NCI-H345 treated with DMSO at 0.1 percent for 48 hours (cell line): ENCODE results near the gene KLF11.
"Not testable (repeated sequence)": the region's sequence is repeated elsewhere in the genome, so short reads cannot be mapped to it uniquely, and the experiment has no call there.

Experiments used
- DNase-seq: peaks from one replicate; lab custom pipeline; 2025; ENCODE audit not compliant: unreplicated experiment; lab: John Stamatoyannopoulos, UW

KLF11 gene

GRCh38 chr2:10009271-10009810 lies 34.0 kb upstream of the KLF11 start:
- no peak for DNase-seq

DNA sequence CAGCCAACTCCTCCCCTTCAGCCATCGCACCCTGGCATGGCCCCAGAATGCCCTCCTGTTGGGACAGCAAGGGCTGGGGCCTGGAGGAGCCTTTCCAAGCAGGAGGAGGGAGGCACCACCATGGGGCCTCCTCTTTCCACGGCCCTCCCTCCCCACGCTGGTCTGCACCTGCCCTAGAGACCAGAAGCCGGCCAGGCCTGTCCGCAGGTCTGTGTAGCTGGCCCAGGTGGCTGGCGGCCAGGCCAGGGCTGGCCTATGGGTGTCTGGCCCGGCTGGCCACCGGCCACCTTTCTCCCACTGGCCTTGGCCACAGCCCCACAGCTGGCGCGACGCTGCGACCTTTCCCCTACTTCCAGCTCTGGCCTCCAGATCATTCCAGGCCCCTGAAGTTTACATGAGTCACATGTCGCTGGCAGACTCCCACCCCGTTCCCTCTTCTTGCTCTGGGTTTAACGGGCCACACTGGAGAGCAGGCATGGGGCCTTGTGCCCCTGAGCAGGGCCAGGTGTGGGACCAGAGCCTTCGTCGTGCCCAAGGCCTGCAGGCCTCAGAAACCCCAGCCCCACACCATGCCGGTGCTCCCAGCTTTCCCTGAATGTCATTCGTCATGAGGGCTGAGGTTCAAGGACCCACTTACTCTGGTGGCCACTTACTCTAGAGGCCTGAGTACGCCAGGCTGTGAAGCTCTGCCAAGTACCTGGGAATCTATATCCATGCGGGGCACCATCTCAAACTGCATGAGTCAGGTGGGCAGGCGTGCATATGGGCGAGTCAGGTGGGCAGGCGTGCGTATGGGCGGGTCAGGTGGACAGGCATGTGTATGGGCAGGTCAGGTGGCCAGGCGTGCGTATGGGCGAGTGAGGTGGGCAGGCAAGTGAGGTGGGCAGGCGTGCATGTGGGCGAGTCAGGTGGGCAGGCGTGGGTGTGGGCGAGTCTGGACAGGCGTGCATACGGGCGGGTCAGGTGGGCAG lies 33.3 kb upstream of the KLF11 start:
- no peak for DNase-seq

DNA sequence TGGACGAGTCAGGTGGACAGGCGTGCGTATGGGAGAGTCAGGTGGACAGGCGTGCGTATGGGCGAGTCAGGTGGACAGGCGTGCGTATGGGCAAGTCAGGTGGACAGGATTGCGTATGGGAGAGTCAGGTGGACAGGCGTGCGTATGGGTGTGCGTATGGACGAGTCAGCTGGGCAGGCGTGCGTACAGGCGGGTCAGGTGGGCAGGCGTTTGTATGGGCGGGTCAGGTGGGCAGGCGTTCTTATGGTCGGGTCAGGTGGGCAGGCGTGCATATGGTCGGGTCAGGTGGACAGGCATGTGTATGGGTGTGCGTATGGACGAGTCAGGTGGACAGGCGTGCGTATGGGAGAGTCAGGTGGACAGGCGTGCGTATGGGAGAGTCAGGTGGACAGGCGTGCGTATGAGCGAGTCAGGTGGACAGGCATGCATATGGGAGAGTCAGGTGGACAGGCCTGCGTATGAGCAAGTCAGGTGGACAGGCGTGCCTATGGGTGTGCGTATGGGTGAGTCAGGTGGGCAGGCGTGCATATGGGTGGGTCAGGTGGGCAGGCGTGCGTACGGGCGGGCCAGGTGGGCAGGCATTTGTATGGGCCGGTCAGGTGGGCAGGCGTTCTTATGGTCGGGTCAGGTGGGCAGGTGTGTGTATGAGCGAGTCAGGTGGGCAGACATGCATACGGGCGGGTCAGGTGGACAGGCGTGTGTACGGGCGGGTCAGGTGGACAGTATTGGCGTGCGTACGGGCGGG lies 32.3 kb upstream of the KLF11 start:
- not testable (repeated sequence) for DNase-seq

DNA sequence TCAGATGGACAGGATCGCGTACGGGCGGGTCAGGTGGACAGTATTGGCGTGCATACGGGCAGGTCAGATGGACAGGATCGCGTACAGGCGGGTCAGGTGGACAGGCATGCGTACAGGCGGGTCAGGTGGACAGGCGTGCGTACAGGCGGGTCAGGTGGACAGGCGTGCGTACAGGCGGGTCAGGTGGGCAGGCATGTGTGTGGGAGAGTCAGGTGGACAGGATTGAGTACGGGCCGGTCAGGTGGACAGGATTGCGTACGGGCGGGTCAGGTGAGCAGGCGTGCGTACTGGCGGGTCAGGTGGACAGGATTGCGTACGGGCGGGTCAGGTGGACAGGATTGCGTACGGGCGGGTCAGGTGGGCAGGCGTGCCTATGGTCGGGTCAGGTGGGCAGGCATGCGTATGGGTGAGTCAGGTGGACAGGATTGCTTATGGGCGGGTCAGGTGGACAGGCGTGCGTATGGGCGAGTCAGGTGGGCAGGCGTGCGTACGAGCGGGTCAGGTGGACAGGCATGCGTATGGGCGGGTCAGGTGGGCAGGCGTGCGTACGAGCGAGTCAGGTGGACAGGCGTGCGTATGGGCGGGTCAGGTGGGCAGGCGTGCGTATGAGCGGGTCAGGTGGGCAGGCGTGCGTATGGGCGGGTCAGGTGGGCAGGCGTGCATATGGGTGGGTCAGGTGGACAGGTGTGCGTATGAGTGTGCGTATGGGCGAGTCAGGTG lies 31.6 kb upstream of the KLF11 start:
- not testable (repeated sequence) for DNase-seq

DNA sequence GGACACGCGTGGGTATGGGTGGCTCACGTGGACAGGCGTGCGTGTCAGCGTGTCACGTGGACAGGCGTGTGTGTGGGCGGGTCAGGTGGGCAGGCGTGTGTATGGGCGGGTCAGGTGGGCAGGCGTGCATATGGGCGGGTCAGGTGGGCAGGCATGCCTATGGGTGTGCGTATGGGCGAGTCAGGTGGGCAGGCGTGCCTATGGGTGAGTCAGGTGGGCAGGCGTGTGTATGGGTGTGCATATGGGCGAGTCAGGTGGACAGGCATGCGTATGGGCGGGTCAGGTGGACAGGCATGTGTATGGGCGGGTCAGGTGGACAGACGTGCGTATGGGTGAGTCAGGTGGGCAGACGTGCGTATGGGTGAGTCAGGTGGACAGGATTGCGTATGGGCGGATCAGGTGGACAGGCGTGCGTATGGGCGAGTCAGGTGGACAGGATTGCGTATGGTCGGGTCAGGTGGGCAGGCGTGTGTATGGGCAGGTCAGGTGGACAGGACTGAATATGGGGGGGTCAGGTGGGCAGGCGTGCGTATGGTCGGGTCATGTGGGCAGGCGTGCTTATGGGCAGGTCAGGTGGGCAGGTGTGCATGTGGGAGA lies 30.9 kb upstream of the KLF11 start:
- not testable (repeated sequence) for DNase-seq

GRCh38 chr2:10012963-10013461 lies 30.3 kb upstream of the KLF11 start:
- no peak for DNase-seq

- DNase-seq = not testable (repeated sequence)
Observed at GRCh38 chr2:10013651-10014417, 29.5 kb upstream of the KLF11 start.

GRCh38 chr2:10014418-10015190 lies 28.7 kb upstream of the KLF11 start:
- no peak for DNase-seq

GRCh38 chr2:10015376-10015989 lies 27.9 kb upstream of the KLF11 start:
- DNase-seq = not testable (repeated sequence)

GRCh38 chr2:10016001-10016801 lies 27.1 kb upstream of the KLF11 start:
- DNase-seq = no peak

- DNase-seq = no peak
Observed at GRCh38 chr2:10016802-10017258, 26.5 kb upstream of the KLF11 start.

DNA sequence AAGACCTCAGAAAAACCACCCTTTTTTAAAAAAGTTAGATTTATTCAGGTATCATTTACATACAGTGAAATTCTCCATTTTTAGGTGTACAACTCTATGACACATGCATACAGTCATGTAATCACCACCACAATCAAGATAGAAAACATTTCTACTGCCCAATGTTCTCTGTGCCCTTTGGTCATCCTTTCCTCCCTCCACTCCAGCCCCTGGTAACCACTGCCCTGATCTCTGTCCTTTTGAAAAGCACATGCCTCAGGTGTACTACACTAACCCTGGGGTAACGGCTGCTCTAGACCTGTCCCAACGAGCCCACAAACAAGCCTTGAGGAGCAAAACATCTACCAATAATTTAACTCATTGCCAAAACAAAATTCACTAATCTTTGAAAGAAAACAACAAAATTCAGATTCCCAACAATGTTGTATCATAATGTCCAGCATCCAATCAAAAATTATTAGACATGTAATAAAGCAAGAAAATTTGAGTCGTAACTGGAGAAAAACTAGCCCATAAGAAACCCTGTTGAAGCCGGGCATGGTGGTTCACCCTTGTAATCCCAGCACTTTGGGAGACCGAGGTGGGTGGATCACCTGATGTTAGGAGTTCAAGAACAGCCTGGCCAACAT lies 25.9 kb upstream of the KLF11 start:
- no peak for DNase-seq

DNA sequence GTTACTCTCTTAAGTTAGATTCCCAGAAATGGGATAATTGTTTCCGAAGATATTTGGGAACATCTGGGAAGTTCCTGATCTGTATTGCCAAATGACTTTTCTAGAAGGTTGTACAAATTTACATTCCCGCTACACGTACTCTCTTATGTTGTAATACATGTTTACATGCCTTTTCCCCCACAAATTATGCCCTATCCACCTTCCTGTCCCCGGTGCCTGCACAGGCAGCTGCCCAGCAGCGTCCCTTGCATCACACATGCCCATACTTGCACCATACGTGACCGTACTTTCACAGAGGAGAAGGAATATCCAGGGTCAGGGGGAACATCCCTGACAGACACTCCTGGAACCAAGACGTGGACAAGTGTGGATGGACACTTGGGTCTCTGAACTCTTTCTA lies 24.2 kb upstream of the KLF11 start:
- DNase-seq = no peak

DNA sequence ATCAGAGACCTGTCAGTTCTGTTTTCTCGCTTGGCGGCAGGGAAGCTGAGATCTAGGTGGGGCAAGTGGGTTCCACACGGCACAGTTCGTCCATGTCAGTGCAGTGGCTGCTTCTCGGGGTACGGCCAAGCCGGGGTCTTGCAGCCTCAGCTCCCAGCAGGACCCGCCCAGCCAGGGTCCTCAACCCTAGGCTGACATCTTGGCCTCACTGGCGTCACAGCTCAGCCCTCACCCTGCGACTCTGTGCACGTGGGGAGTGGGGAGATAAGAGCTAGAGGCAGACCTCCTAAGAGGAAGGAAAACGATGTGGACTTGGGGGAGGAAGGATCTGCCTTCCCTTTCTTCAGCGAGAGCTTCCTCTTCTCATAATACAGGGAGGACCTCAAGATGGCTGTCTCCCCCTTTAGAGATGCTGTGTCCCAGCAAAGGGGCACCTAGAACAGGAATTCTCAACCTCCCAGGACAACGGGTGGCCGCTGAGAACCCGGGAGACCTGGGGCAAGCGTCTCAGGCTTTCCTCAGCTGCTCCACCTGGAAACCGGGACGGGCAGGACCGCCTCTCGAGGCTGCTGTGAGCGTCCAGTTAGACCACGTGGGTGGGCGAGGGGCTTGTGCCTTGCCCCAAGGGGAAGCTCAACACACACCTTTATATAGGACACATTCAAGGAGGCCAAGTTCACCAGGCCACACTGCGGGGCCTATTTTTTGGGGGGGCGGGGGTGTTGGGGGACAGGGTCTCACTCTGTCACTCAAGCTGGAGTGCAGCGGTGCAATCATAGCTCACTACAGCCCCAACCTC lies 23.5 kb upstream of the KLF11 start:
- DNase-seq = no peak

DNA sequence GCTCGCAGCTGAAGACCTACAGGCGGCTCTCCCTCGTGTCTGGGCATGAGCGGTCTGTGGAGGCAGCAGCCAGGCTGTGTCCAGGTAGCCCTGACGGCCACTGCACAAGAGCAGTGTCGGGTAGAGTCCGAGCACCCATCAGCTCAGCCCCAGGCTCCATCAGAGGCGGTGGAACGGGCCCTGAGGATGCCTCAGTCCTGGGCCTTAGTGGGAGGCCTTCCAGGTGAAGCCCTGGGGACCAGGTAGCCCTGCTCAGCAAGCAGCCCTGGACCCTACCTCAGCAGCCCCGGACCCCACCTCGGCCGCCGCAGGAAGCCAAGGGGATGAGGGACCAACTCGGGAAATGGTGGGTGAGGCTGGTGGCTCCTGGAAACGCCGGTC lies 21.3 kb upstream of the KLF11 start:
- DNase-seq = no peak

DNA sequence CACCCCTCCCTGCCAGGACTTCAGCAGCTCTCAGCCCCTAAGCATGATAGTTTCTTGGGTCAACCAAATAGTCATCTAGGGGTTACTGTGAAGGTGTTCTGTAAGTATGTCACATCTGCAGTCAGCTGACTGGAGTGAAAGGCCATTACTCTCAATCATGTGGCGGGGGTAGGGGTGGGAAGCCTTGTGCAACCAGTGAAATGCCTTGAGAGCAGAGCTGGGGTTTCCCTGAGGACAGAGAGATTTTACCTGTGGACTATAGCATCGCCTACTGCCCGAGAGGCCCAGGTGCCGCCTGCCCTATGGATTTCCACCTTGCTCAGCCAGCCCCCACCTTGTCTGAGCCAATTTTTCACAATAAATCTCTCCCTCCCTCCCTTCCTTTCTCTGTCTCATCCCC lies 20.9 kb upstream of the KLF11 start:
- DNase-seq = no peak
